H1 (cell line): ENCODE measurements around the gene GPATCH2. TPM values are rescaled to one million over a fixed set of nuclear protein-coding genes. Genes with fewer than 3 reads are reported as not detected.

ENCODE experiments used
- CHD7 ChIP-seq: fragments of 300-600 bp; sonication (generic); IDR thresholded peaks from 2 replicates; pipeline ENCODE4 v1.7.1; 2012; ENCODE audit warnings: low read length, moderate library complexity, mild to moderate bottlenecking, inconsistent platforms; ENCODE audit not compliant: insufficient replicate concordance
- HDAC6 ChIP-seq: IDR thresholded peaks from one replicate; pipeline ENCODE4 v1.7.1; 2012; ENCODE audit warnings: low read depth, mild to moderate bottlenecking, inconsistent platforms, low read length, moderate library complexity
- SP2 ChIP-seq: IDR thresholded peaks from 2 replicates; pipeline ENCODE4 v1.6.1; 2012; ENCODE audit warnings: mild to moderate bottlenecking, low read length, inconsistent platforms
- SUZ12 ChIP-seq: fragments of 200-600 bp; sonication (generic); IDR thresholded peaks from 2 replicates; pipeline ENCODE4 v1.6.1; 2012; ENCODE audit warnings: mild to moderate bottlenecking, inconsistent platforms, low read length, moderate library complexity, mixed read lengths
- USF2 ChIP-seq: IDR thresholded peaks from 2 replicates; pipeline ENCODE4 v1.6.1; 2011; ENCODE audit warnings: low read length, improper control_type of control experiment
- polyA plus RNA-seq, 7 experiments: library from polyadenylated mRNA; depleted of rRNA in 3 of 7; stranded (reverse) in 5 of 7; unstranded in 2 of 7; fragments of >200 nt in 5 of 7; fragments of 200-250 nt in 2 of 7; gene quantifications; 1 replicate in 5 of 7; 2 replicates in 1 of 7; 4 replicates in 1 of 7; pipeline versions ENCODE4 v1.2.1 to v1.2.3, GENCODE V29; 2011 to 2013; ENCODE audit warnings: missing spikeins in 2 of 7, mixed read lengths in 2 of 7
- total RNA-seq: library from RNA; stranded (reverse); fragmentation: NEBNext Ultra II Directional; extraction: Animal tissue kit (Norgen Biotek cat#: 25700); gene quantifications from 2 replicates; pipeline ENCODE4 v1.2.1, GENCODE V29; 2021

GPATCH2 gene
- total and polyA plus RNA-seq, 2 of the 8 experiments (the other 6 are each of a cell fraction or from before 2014, with no cell fraction given): 3.9 to 13.1 TPM

GRCh38 chr1:217443845-217444244, 187.0 kb downstream of the GPATCH2 start (continued):
- no peak for TF ChIP-seq CHD7
- no peak for TF ChIP-seq SP2
- no peak for TF ChIP-seq SUZ12
- TF ChIP-seq HDAC6: no peak
- TF ChIP-seq USF2: no peak
